ENCODE results near the gene SLC25A52.
"Not testable (repeated sequence)": the region's sequence is repeated elsewhere in the genome, so short reads cannot be mapped to it uniquely, and the experiment has no call there.

Gene SLC25A52

DNA sequence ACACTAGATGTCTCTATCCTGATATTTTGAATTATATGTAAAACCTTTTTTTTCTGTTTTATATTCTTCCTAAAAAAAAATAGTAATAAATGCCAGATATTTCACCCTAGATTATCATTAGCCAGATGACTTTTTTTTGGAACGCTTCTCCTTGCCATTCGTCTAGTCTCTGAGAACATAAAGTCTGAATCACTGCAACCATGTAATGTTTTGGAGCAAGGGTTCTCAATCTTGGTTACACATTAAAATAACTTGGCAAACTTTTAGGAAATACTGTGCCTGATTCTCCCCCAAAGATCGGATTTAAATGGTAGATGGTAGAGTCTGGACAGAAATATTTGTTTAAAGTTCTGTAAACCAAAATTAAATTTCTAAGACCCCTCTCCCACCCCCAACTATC, 21.0 kb downstream of the SLC25A52 start:
- TF ChIP-seq, protein P1, sequence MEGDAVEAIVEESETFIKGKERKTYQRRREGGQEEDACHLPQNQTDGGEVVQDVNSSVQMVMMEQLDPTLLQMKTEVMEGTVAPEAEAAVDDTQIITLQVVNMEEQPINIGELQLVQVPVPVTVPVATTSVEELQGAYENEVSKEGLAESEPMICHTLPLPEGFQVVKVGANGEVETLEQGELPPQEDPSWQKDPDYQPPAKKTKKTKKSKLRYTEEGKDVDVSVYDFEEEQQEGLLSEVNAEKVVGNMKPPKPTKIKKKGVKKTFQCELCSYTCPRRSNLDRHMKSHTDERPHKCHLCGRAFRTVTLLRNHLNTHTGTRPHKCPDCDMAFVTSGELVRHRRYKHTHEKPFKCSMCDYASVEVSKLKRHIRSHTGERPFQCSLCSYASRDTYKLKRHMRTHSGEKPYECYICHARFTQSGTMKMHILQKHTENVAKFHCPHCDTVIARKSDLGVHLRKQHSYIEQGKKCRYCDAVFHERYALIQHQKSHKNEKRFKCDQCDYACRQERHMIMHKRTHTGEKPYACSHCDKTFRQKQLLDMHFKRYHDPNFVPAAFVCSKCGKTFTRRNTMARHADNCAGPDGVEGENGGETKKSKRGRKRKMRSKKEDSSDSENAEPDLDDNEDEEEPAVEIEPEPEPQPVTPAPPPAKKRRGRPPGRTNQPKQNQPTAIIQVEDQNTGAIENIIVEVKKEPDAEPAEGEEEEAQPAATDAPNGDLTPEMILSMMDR (IDR thresholded peaks at IDR 0.05): no peak
- TF ChIP-seq ZFX (IDR thresholded peaks at IDR 0.05; ENCODE audit: borderline replicate concordance): no peak
- no peak overlapping the region for H3K27ac ChIP-seq

GRCh38 chr18:31738460-31739407, 21.9 kb downstream of the SLC25A52 start:
- H3K27ac ChIP-seq: no peak overlapping the region
- no peak for TF ChIP-seq ZFX (IDR thresholded peaks at IDR 0.05; ENCODE audit: borderline replicate concordance)
- TF ChIP-seq, protein P1 (IDR thresholded peaks at IDR 0.05): no peak

DNA sequence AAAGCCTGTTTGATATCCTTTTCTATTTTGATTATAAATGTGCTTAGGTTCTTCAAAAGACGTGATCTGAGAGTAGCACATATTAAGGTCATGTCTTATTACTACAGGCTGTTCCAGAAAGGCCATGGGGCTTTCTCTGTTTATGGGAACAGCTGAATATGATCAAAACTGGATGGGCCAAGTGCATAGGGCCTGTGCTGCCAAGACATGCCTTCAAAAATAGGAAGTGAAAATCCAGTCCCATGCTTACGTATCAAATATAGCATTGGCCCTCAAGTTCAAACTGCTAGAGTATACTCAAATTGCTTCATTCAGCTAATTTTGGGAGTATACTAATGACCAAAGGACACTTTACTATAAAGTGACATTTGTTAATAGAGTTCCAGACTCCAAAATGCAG, 24.1 kb downstream of the SLC25A52 start:
- no peak for TF ChIP-seq ZFX (IDR thresholded peaks at IDR 0.05; ENCODE audit: borderline replicate concordance)
- TF ChIP-seq, protein P1 (IDR thresholded peaks at IDR 0.05): no peak

GRCh38 chr18:31731628-31732027, 29.1 kb downstream of the SLC25A52 start:
- H3K27ac ChIP-seq: no peak overlapping the region
- TF ChIP-seq, protein P1 (IDR thresholded peaks at IDR 0.05): no peak
- no peak for TF ChIP-seq ZFX (IDR thresholded peaks at IDR 0.05; ENCODE audit: borderline replicate concordance)

More for the DNA sequence above, 24.1 kb downstream of the SLC25A52 start:
- H3K27ac ChIP-seq: no peak overlapping the region

DNA sequence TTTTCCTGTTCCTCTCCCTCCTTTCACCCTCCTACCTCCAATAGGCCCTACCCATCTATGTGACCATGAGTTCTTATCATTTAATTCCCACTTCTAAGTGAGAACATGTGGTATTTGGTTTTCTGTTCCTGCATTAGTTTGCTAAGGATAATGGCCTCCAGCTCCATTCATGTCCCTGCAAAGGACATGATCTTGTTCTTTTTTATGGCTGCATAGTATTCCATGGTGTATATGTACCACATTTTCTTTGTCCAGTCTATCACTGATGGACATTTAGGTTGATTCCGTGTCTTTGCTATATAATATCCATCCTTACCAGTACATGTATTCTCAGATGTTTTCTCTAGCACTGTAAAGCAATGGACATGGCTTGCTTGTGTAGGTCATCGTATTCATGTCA, 31.5 kb downstream of the SLC25A52 start:
- H3K27ac ChIP-seq: not testable (repeated sequence)

- H3K27ac ChIP-seq: peak overlapping the region; percentile 58
- TF ChIP-seq, protein P1 (IDR thresholded peaks at IDR 0.05): no peak
- TF ChIP-seq ZFX (IDR thresholded peaks at IDR 0.05; ENCODE audit: borderline replicate concordance): no peak
Measured at GRCh38 chr18:31723990-31724711, 36.5 kb downstream of the SLC25A52 start.

- H3K27ac ChIP-seq: peak overlapping the region; percentile 58
- TF ChIP-seq ZFX (IDR thresholded peaks at IDR 0.05; ENCODE audit: borderline replicate concordance): no peak
- TF ChIP-seq, protein P1 (IDR thresholded peaks at IDR 0.05): no peak
Measured at GRCh38 chr18:31723639-31723989, 37.1 kb downstream of the SLC25A52 start.

Data from 22Rv1 (cell line).